Panc1 (cell line): Measurements from ENCODE around the gene DHRS2. TPM values are rescaled to one million over a fixed set of nuclear protein-coding genes. Genes with fewer than 3 reads are reported as not detected.

Source experiments
- ATAC-seq: fragments of 200-7000 bp; cut with Tn5 transposase; 2 replicates; pipeline ENCODE4 v1.9.1; 2020; ENCODE audit warnings: mild to moderate bottlenecking, moderate library complexity
- BruUV-seq: library from RNA; stranded (reverse); fragments of 400-500 nt; replicated peaks from 2 replicates; lab custom pipeline; 2021; lab: Mats Ljungman, UMichigan
- CTCF ChIA-PET: fragments of 300-600 bp; sonication (Branson Sonifier 250); formaldehyde crosslinking; loops from one replicate; lab custom pipeline; 2022; ENCODE audit warnings: antibody characterized with exemption; lab: Charles Lee
- POLR2A ChIA-PET: fragments of 300-600 bp; sonication (Branson Sonifier 250); formaldehyde crosslinking; loops from one replicate; lab custom pipeline; 2022; ENCODE audit warnings: antibody characterized with exemption; lab: Charles Lee
- DNase-seq: peaks from one replicate; pipeline ENCODE4 v3.0.0-alpha.2; 2010; ENCODE audit warnings: low read depth, low spot score
- H3K27ac ChIP-seq: 2 replicates; pipeline ENCODE4 v1.5.1; 2011; ENCODE audit warnings: mild to moderate bottlenecking, low read length, inconsistent platforms
- H3K27me3 ChIP-seq: fragments of 200-500 bp; sonication (Bioruptor generic); 2 replicates; pipeline ENCODE4 v1.6.0; 2014; ENCODE audit warnings: low read length, inconsistent platforms; ENCODE audit not compliant: control insufficient read depth, insufficient read depth
- H3K36me3 ChIP-seq: fragments of 200-500 bp; sonication (Bioruptor generic); 2 replicates; pipeline ENCODE4 v1.5.1; 2014; ENCODE audit warnings: inconsistent platforms, mild to moderate bottlenecking, low read length, moderate library complexity; ENCODE audit not compliant: control insufficient read depth, insufficient read depth
- H3K4me1 ChIP-seq: 2 replicates; pipeline ENCODE4 v1.5.1; 2011; ENCODE audit warnings: inconsistent platforms, mild to moderate bottlenecking, low read length, moderate library complexity; ENCODE audit not compliant: control insufficient read depth, insufficient read depth
- H3K4me3 ChIP-seq, 2 experiments: 2 replicates each; pipeline ENCODE4 v1.5.1; 2011 to 2012; ENCODE audit warnings: low read depth in 2 of 2, low read length in 2 of 2, mild to moderate bottlenecking in 2 of 2, inconsistent platforms in 1 of 2, moderate library complexity in 1 of 2
- H3K9me3 ChIP-seq: fragments of 200-500 bp; sonication (Bioruptor generic); 2 replicates; pipeline ENCODE4 v1.5.1; 2014; ENCODE audit warnings: low read depth, mild to moderate bottlenecking, inconsistent platforms, low read length, moderate library complexity; ENCODE audit not compliant: control insufficient read depth, insufficient read depth
- CTCF ChIP-seq: fragments of 450-650 bp; IDR thresholded peaks from 2 replicates; pipeline ENCODE4 v1.5.1; 2017; ENCODE audit warnings: mild to moderate bottlenecking
- POLR2AphosphoS5 ChIP-seq: IDR thresholded peaks from 2 replicates; pipeline ENCODE4 v1.6.1; 2012; ENCODE audit warnings: mild to moderate bottlenecking, low read depth, low read length, moderate library complexity
- REST ChIP-seq, 2 experiments: IDR thresholded peaks; 2 replicates each; pipeline ENCODE4 v1.6.1; 2011 to 2012; ENCODE audit warnings: low read depth in 2 of 2, control low read depth in 1 of 2, low read length in 1 of 2, mild to moderate bottlenecking in 1 of 2, moderate library complexity in 1 of 2; ENCODE audit not compliant: insufficient read depth in 1 of 2
- SIN3A ChIP-seq: IDR thresholded peaks from 2 replicates; pipeline ENCODE4 v1.6.1; 2012; ENCODE audit warnings: low read depth, mild to moderate bottlenecking, low read length, moderate library complexity, borderline replicate concordance; ENCODE audit not compliant: insufficient read depth
- TCF7L2 ChIP-seq: IDR thresholded peaks from 2 replicates; pipeline ENCODE4 v1.6.1; 2011; ENCODE audit warnings: mild to moderate bottlenecking, low read depth, low read length, inconsistent platforms
- in situ Hi-C: cut with HindIII; loops from 2 replicates; pipeline ENCODE4 v1.10.0; 2016; ENCODE audit warnings: low sequenced_read_pairs, low pct_unique_long_range_greater_than_20kb
- intact Hi-C: fragments of 100-400 bp; cut with micrococcal nuclease; formaldehyde crosslinking; loops from one replicate; pipeline ENCODE4 v1.10.0; 2022; ENCODE audit not compliant: unreplicated experiment
- total RNA-seq: library from RNA; stranded (reverse); gene quantifications from one replicate; pipeline ENCODE4 v1.2.1, GENCODE V29; 2021; ENCODE audit not compliant: unreplicated experiment

The DHRS2 gene
- total RNA-seq, 1 experiment from 2014 or later: 1.0 TPM

GRCh38 chr14:23644195-23644918 is 8.2 kb downstream of the DHRS2 start:
- H3K9me3 ChIP-seq: no peaks in the 10 kb centered on the region

GRCh38 chr14:23644919-23645336 is 8.8 kb downstream of the DHRS2 start:
- in situ Hi-C loops (no loop called here), intact Hi-C loops (no loop called here)
- ChIA-PET POLR2A (no interaction called here), CTCF (no interaction called here)
- Histone ChIP-seq H3K4me3 (no peak overlapping the region), H3K27ac (no peak overlapping the region), H3K9me3 (no peaks in the 10 kb centered on the region), H3K27me3 (no peaks in the 10 kb centered on the region), H3K36me3 (no peaks in the 10 kb centered on the region), H3K4me1 (no peaks in the 10 kb centered on the region)
- no peak for ATAC-seq
- TF ChIP-seq CTCF: no peak
- TF ChIP-seq REST (IDR thresholded peaks at IDR 0.05; ENCODE audit: insufficient read depth in 1 of 2, low read depth in 2 of 2, low read length in 1 of 2): no peak
- TF ChIP-seq SIN3A: no peak
- no peak for TF ChIP-seq TCF7L2
- TF ChIP-seq POLR2AphosphoS5: no peak
- no peak for DNase-seq
- no TSS peak for BruUV-seq

More at GRCh38 chr14:23644195-23644918, 8.2 kb downstream of the DHRS2 start:
- POLR2A ChIA-PET: no interaction called here
- in situ Hi-C loops: no loop called here
- Histone ChIP-seq H3K4me3 (no peak overlapping the region), H3K27me3 (no peaks in the 10 kb centered on the region), H3K4me1 (no peaks in the 10 kb centered on the region), H3K27ac (no peak overlapping the region), H3K36me3 (no peaks in the 10 kb centered on the region)
- intact Hi-C loops: no loop called here
- DNase-seq (no peak), ATAC-seq (no peak)
- CTCF ChIA-PET: no interaction called here
- BruUV-seq: no TSS peak
- no peak for TF ChIP-seq SIN3A
- TF ChIP-seq TCF7L2: no peak
- TF ChIP-seq CTCF: no peak
